HCT116 (cell line): ENCODE data around the gene ARHGAP27.
"Not testable (repeated sequence)": the region's sequence is repeated elsewhere in the genome, so short reads cannot be mapped to it uniquely, and the experiment has no call there.

Experiments used
- CEBPB ChIP-seq: IDR thresholded peaks from 2 replicates; pipeline ENCODE4 v1.6.1; 2012; ENCODE audit warnings: low read depth
- ELF1 ChIP-seq: IDR thresholded peaks from 2 replicates; pipeline ENCODE4 v1.6.1; 2012; ENCODE audit warnings: low read depth, borderline replicate concordance
- EZH2phosphoT487 ChIP-seq: fragments of 200-600 bp; IDR thresholded peaks from 2 replicates; pipeline ENCODE4 v1.6.1; 2018; ENCODE audit warnings: antibody characterized with exemption, borderline replicate concordance
- POLR2A ChIP-seq: IDR thresholded peaks from 2 replicates; pipeline ENCODE4 v1.7.0; 2011; ENCODE audit warnings: borderline replicate concordance; ENCODE audit not compliant: insufficient read depth, insufficient read length; ENCODE audit errors: extremely low read depth
- POLR2AphosphoS5 ChIP-seq: IDR thresholded peaks from 2 replicates; pipeline ENCODE4 v1.6.1; 2011; ENCODE audit warnings: mild to moderate bottlenecking, low read depth, low read length, moderate library complexity
- RAD21 ChIP-seq: IDR thresholded peaks from 2 replicates; pipeline ENCODE4 v1.6.1; 2012; ENCODE audit warnings: low read depth, mild to moderate bottlenecking
- SIN3A ChIP-seq: IDR thresholded peaks from 2 replicates; pipeline ENCODE4 v1.6.1; 2012; ENCODE audit warnings: low read depth
- SP1 ChIP-seq: IDR thresholded peaks from 2 replicates; pipeline ENCODE4 v1.6.1; 2012; ENCODE audit warnings: low read depth
- TCF7L2 ChIP-seq: IDR thresholded peaks from 2 replicates; pipeline ENCODE4 v1.7.0; 2011; ENCODE audit warnings: borderline replicate concordance, inconsistent platforms; ENCODE audit not compliant: insufficient read depth, insufficient read length; ENCODE audit errors: extremely low read depth
- YY1 ChIP-seq: IDR thresholded peaks from 2 replicates; pipeline ENCODE4 v1.6.1; 2011; ENCODE audit warnings: low read length, low read depth, moderate library complexity, mild to moderate bottlenecking; ENCODE audit not compliant: insufficient replicate concordance; ENCODE audit errors: extremely low read depth
- ZFX ChIP-seq: fragments of 450-650 bp; IDR thresholded peaks from 2 replicates; pipeline ENCODE4 v1.6.1; 2017
- TF ChIP-seq, protein P1 (sequence below), 3 experiments: fragments of 200-600 bp in 1 of 3; sonication (generic) in 1 of 3; IDR thresholded peaks in 2 of 3; conservative IDR thresholded peaks in 1 of 3; 2 replicates each; pipeline ENCODE4 v1.5.1; 2012 to 2017; ENCODE audit warnings: low read depth in 2 of 3, low read length in 2 of 3, antibody characterized with exemption in 1 of 3, borderline replicate concordance in 1 of 3, control low read depth in 1 of 3, mild to moderate bottlenecking in 1 of 3, mixed read lengths in 1 of 3, mixed run types in 1 of 3, moderate library complexity in 1 of 3; ENCODE audit not compliant: insufficient read depth in 1 of 3
- TF ChIP-seq, protein P2 (sequence below): IDR thresholded peaks from 2 replicates; pipeline ENCODE4 v1.6.1; 2012; ENCODE audit warnings: low read depth
- TF ChIP-seq, protein P3 (sequence below): IDR thresholded peaks from 2 replicates; pipeline ENCODE4 v1.6.1; 2012

DNA sequence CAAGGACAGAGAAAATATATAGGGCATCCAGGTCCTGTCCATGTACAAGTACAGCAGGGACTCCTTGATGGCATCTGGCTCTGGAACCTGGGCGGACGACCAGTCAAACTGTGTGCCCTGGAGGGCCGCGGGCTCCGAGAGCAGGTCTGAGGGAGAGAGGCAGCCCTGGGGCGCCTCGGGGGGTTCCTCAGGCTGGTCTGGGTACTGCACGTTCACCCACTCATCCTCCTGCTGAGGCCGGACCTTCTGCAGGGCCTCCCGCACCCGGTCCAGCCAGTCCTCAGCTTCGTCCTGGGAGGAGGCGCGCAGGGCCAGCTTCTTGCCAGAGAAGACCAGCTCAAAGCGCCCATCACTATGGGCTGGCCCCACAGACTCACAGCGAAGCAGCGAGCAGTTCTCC, 21.1 kb upstream of the ARHGAP27 start:
- TF ChIP-seq ZFX, POLR2A, RAD21, POLR2AphosphoS5, EZH2phosphoT487, ELF1, TCF7L2, SIN3A, YY1, CEBPB, SP1: not testable (repeated sequence)
- TF ChIP-seq, protein P1, sequence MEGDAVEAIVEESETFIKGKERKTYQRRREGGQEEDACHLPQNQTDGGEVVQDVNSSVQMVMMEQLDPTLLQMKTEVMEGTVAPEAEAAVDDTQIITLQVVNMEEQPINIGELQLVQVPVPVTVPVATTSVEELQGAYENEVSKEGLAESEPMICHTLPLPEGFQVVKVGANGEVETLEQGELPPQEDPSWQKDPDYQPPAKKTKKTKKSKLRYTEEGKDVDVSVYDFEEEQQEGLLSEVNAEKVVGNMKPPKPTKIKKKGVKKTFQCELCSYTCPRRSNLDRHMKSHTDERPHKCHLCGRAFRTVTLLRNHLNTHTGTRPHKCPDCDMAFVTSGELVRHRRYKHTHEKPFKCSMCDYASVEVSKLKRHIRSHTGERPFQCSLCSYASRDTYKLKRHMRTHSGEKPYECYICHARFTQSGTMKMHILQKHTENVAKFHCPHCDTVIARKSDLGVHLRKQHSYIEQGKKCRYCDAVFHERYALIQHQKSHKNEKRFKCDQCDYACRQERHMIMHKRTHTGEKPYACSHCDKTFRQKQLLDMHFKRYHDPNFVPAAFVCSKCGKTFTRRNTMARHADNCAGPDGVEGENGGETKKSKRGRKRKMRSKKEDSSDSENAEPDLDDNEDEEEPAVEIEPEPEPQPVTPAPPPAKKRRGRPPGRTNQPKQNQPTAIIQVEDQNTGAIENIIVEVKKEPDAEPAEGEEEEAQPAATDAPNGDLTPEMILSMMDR (IDR thresholded peaks at IDR 0.05 in 2 of 3, conservative IDR thresholded peaks at IDR 0.05 in 1 of 3; ENCODE audit: borderline replicate concordance in 1 of 3, insufficient read depth in 1 of 3, low read depth in 2 of 3, low read length in 2 of 3) = not testable (repeated sequence)
- TF ChIP-seq, protein P2, sequence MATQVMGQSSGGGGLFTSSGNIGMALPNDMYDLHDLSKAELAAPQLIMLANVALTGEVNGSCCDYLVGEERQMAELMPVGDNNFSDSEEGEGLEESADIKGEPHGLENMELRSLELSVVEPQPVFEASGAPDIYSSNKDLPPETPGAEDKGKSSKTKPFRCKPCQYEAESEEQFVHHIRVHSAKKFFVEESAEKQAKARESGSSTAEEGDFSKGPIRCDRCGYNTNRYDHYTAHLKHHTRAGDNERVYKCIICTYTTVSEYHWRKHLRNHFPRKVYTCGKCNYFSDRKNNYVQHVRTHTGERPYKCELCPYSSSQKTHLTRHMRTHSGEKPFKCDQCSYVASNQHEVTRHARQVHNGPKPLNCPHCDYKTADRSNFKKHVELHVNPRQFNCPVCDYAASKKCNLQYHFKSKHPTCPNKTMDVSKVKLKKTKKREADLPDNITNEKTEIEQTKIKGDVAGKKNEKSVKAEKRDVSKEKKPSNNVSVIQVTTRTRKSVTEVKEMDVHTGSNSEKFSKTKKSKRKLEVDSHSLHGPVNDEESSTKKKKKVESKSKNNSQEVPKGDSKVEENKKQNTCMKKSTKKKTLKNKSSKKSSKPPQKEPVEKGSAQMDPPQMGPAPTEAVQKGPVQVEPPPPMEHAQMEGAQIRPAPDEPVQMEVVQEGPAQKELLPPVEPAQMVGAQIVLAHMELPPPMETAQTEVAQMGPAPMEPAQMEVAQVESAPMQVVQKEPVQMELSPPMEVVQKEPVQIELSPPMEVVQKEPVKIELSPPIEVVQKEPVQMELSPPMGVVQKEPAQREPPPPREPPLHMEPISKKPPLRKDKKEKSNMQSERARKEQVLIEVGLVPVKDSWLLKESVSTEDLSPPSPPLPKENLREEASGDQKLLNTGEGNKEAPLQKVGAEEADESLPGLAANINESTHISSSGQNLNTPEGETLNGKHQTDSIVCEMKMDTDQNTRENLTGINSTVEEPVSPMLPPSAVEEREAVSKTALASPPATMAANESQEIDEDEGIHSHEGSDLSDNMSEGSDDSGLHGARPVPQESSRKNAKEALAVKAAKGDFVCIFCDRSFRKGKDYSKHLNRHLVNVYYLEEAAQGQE = not testable (repeated sequence)
- TF ChIP-seq, protein P3, sequence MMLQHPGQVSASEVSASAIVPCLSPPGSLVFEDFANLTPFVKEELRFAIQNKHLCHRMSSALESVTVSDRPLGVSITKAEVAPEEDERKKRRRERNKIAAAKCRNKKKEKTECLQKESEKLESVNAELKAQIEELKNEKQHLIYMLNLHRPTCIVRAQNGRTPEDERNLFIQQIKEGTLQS = not testable (repeated sequence)
